Measurements from ENCODE around the gene PARN.

DNA sequence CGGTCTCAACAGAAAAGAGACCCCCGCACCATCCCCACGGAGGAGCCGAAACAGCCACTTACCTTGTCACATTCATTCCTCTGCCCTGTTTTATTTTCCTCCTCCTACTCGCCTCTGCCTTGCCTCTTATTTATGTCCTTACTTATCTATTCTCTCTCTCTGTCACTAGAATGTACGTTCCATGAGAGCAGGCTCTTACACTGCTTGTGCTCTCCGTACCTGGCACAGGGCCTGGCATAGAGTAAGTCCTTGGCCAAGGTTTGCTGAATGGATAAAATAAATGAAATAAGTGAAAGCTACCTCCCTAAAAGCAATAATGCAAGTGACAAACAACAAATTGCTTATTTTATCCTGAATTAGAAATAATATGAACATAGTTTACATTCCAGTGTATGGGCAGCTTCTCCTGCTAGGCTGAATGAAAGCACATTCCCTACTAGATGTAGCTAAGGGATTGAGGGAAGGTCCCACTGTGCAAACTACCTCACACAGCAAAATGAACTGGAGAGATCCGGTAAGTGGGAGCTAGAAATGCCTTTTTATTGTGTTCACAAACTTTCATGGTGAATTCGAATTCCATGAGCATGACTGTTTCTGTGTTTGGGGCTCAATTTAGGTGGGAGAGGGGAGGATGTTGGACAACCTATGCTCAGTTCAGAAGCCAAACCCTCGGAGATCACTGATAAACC is 173.1 kb downstream of the PARN start:
- TF ChIP-seq, protein P1, sequence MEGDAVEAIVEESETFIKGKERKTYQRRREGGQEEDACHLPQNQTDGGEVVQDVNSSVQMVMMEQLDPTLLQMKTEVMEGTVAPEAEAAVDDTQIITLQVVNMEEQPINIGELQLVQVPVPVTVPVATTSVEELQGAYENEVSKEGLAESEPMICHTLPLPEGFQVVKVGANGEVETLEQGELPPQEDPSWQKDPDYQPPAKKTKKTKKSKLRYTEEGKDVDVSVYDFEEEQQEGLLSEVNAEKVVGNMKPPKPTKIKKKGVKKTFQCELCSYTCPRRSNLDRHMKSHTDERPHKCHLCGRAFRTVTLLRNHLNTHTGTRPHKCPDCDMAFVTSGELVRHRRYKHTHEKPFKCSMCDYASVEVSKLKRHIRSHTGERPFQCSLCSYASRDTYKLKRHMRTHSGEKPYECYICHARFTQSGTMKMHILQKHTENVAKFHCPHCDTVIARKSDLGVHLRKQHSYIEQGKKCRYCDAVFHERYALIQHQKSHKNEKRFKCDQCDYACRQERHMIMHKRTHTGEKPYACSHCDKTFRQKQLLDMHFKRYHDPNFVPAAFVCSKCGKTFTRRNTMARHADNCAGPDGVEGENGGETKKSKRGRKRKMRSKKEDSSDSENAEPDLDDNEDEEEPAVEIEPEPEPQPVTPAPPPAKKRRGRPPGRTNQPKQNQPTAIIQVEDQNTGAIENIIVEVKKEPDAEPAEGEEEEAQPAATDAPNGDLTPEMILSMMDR (conservative IDR thresholded peaks at IDR 0.05 in 1 of 2, IDR thresholded peaks at IDR 0.05 in 1 of 2; ENCODE audit: extremely low read depth in 1 of 2, insufficient read depth in 1 of 2, low read depth in 1 of 2, low read length in 2 of 2), result no peak
- TF ChIP-seq EZH2 (IDR thresholded peaks at IDR 0.05; ENCODE audit: borderline replicate concordance, low read length), result no peak

Measured in mammary epithelial cell (primary cell).